ENCODE results near the gene KCNG4. TPM values are rescaled to one million over a fixed set of nuclear protein-coding genes. Genes with fewer than 3 reads are reported as not detected.

KCNG4 gene
- total and polyA plus RNA-seq, 10 of the 15 experiments (the other 5 are each of a cell fraction or from before 2014, with no cell fraction given) = not detected

DNA sequence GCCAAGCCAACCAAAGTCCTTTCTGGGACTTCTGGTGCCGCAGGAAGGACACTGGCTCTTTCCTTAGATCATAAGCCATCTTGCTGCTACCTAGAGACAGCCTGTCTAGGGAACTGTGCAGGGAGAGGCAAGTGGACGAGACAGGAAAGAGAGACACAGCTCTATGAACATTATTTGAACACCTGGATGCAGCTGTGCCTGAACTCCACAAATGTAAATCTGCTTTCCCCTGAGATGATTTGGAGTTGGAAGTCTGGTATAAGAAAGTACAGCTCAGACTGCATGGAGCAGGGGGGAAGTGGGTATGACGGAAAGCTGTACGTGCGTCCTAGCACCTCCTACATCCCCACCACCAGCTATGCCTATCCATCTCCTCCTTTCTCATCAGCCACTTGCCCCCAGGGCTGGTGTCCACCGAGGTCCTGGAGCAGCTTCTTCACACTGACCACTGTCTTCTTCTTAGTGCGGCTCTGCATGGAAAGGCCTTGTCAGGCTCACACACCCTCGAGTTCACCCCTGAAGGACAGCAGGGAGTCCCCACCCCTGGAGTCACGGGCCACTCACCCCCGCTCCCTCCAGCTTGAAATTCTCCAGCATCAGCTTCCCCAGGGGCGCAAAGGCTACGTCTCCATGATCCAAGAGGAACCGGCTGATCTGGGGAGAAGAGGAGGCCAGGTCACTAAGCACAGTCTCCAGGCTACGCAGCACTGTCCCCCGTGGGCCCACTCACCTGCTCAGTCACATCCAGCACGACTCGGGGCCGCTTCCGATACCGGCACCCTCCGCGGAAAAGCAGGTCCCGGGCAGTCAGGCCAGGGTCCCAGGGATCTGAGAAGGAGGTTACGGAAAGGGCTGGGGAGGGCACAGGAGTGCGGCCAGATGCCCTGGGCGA lies 56.9 kb downstream of the KCNG4 start:
- SMC1A ChIA-PET (ENCODE audit: uncharacterized antibody, unreplicated experiment) = no interaction called here
- RAD21 ChIA-PET (ENCODE audit: unreplicated experiment) = no interaction called here

More for the DNA sequence above, 56.9 kb downstream of the KCNG4 start:
- Histone ChIP-seq H3K4me2 (ENCODE audit: control insufficient read depth, insufficient read depth) (no peak overlapping the region), H3K4me3 (no peak overlapping the region), H3K79me2 (ENCODE audit: control insufficient read depth, insufficient read depth, low read length) (peaks cover 17% of the 10 kb centered on the region), H3K9ac (ENCODE audit: control insufficient read depth, insufficient read depth, low read length) (no peak overlapping the region), H3K9me3 (replicated peaks; ENCODE audit: control insufficient read depth, insufficient read depth, low read length) (no peaks in the 10 kb centered on the region), H2AFZ (ENCODE audit: control insufficient read depth, low read depth, low read length) (no peak overlapping the region), H3K36me3 (ENCODE audit: control insufficient read depth in 2 of 2, insufficient read depth in 2 of 2, low read length in 1 of 2) (peaks cover 3 to 23% of the 10 kb centered on the region in 2 experiments; a peak in 3 of 4 replicates), H3K27ac (ENCODE audit: control insufficient read depth, insufficient read depth) (no peak overlapping the region), H4K20me1 (ENCODE audit: control insufficient read depth, insufficient read depth) (no peaks in the 10 kb centered on the region), H3K4me1 (ENCODE audit: control insufficient read depth, insufficient read depth, low read length) (no peaks in the 10 kb centered on the region), H3K27me3 (replicated peaks in 1 of 2; ENCODE audit: control insufficient read depth in 2 of 2, insufficient read depth in 2 of 2, low read length in 1 of 2) (no peaks in the 10 kb centered on the region)
- DNase-seq (ENCODE audit: low read depth, low spot score) = no peak
- POLR2A ChIA-PET = no interaction called here
- intact Hi-C loops (cut with micrococcal nuclease; ENCODE audit: unreplicated experiment) = no loop called here
- CTCF ChIA-PET = no interaction called here
- ATAC-seq = no peak
- in situ Hi-C loops (cut with MboI) = loop anchor here (5.0 kb wide), 1 partner anchor 226 kb away; no protein-coding TSS in a partner anchor
- no peak for FAIRE-seq
- WGBS (ENCODE audit: insufficient coverage, insufficient replicate concordance, low lambda C conversion rate, missing lambda C conversion rate) = 94% methylated on average over 24 of the region's 26 CpGs
- TF ChIP-seq JUNB (IDR thresholded peaks at IDR 0.05) (no peak), BHLHE40 (IDR thresholded peaks at IDR 0.05; ENCODE audit: borderline replicate concordance in 1 of 2, low read depth in 2 of 2, low read length in 1 of 2) (no peak), FOXK2 (IDR thresholded peaks at IDR 0.05) (no peak), ATF7 (IDR thresholded peaks at IDR 0.05; ENCODE audit: low read depth) (no peak), YY1 (IDR thresholded peaks at IDR 0.05; ENCODE audit: low read depth, low read length) (no peak), RB1 (IDR thresholded peaks at IDR 0.05; ENCODE audit: borderline replicate concordance) (no peak), RELA (IDR thresholded peaks at IDR 0.05; ENCODE audit: borderline replicate concordance, partially characterized antibody) (no peak), BRCA1 (IDR thresholded peaks at IDR 0.05; ENCODE audit: low read depth, low read length) (no peak), RUNX3 (IDR thresholded peaks at IDR 0.05; ENCODE audit: low read length) (no peak), CBFB (IDR thresholded peaks at IDR 0.05; ENCODE audit: low read depth) (no peak), IRF4 (IDR thresholded peaks at IDR 0.05; ENCODE audit: low read depth, low read length) (no peak)
- TF ChIP-seq, protein P1, sequence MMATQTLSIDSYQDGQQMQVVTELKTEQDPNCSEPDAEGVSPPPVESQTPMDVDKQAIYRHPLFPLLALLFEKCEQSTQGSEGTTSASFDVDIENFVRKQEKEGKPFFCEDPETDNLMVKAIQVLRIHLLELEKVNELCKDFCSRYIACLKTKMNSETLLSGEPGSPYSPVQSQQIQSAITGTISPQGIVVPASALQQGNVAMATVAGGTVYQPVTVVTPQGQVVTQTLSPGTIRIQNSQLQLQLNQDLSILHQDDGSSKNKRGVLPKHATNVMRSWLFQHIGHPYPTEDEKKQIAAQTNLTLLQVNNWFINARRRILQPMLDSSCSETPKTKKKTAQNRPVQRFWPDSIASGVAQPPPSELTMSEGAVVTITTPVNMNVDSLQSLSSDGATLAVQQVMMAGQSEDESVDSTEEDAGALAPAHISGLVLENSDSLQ (IDR thresholded peaks at IDR 0.05) = no peak
- TF ChIP-seq, protein P2, sequence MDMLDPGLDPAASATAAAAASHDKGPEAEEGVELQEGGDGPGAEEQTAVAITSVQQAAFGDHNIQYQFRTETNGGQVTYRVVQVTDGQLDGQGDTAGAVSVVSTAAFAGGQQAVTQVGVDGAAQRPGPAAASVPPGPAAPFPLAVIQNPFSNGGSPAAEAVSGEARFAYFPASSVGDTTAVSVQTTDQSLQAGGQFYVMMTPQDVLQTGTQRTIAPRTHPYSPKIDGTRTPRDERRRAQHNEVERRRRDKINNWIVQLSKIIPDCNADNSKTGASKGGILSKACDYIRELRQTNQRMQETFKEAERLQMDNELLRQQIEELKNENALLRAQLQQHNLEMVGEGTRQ (IDR thresholded peaks at IDR 0.05; ENCODE audit: borderline replicate concordance, low read depth, low read length) = no peak
- TF ChIP-seq, protein P3, sequence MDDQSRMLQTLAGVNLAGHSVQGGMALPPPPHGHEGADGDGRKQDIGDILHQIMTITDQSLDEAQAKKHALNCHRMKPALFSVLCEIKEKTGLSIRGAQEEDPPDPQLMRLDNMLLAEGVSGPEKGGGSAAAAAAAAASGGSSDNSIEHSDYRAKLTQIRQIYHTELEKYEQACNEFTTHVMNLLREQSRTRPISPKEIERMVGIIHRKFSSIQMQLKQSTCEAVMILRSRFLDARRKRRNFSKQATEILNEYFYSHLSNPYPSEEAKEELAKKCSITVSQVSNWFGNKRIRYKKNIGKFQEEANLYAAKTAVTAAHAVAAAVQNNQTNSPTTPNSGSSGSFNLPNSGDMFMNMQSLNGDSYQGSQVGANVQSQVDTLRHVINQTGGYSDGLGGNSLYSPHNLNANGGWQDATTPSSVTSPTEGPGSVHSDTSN (IDR thresholded peaks at IDR 0.05; ENCODE audit: insufficient replicate concordance, low read depth, low read length) = no peak
- TF ChIP-seq, protein P4, sequence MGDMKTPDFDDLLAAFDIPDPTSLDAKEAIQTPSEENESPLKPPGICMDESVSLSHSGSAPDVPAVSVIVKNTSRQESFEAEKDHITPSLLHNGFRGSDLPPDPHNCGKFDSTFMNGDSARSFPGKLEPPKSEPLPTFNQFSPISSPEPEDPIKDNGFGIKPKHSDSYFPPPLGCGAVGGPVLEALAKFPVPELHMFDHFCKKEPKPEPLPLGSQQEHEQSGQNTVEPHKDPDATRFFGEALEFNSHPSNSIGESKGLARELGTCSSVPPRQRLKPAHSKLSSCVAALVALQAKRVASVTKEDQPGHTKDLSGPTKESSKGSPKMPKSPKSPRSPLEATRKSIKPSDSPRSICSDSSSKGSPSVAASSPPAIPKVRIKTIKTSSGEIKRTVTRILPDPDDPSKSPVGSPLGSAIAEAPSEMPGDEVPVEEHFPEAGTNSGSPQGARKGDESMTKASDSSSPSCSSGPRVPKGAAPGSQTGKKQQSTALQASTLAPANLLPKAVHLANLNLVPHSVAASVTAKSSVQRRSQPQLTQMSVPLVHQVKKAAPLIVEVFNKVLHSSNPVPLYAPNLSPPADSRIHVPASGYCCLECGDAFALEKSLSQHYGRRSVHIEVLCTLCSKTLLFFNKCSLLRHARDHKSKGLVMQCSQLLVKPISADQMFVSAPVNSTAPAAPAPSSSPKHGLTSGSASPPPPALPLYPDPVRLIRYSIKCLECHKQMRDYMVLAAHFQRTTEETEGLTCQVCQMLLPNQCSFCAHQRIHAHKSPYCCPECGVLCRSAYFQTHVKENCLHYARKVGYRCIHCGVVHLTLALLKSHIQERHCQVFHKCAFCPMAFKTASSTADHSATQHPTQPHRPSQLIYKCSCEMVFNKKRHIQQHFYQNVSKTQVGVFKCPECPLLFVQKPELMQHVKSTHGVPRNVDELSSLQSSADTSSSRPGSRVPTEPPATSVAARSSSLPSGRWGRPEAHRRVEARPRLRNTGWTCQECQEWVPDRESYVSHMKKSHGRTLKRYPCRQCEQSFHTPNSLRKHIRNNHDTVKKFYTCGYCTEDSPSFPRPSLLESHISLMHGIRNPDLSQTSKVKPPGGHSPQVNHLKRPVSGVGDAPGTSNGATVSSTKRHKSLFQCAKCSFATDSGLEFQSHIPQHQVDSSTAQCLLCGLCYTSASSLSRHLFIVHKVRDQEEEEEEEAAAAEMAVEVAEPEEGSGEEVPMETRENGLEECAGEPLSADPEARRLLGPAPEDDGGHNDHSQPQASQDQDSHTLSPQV (IDR thresholded peaks at IDR 0.05) = no peak
- BruUV-seq (replicated peaks) = no TSS peak

Data from GM12878 (cell line).